ENCODE data around the gene KLRK1.

DNA sequence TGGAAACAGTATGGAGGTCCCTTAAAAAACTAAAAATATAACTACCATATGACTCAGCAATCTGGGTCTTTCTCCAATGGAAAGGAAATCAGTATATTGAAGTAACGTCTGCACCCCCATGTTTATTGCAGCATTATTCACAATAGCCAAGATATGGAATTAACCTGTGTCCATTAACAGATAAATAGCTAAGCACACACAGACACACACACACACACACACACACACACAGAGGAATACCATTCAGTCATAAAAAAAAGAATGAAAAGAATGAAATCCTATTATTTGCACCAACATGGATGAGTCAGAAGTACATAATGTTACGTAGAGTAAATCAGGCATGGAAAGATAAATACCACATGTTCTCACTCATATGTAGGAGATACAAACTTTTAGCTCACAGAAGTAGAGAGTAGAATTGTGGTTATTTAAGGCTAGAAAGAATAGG is 4.7 kb downstream of the KLRK1 start:
- TF ChIP-seq, protein P1, sequence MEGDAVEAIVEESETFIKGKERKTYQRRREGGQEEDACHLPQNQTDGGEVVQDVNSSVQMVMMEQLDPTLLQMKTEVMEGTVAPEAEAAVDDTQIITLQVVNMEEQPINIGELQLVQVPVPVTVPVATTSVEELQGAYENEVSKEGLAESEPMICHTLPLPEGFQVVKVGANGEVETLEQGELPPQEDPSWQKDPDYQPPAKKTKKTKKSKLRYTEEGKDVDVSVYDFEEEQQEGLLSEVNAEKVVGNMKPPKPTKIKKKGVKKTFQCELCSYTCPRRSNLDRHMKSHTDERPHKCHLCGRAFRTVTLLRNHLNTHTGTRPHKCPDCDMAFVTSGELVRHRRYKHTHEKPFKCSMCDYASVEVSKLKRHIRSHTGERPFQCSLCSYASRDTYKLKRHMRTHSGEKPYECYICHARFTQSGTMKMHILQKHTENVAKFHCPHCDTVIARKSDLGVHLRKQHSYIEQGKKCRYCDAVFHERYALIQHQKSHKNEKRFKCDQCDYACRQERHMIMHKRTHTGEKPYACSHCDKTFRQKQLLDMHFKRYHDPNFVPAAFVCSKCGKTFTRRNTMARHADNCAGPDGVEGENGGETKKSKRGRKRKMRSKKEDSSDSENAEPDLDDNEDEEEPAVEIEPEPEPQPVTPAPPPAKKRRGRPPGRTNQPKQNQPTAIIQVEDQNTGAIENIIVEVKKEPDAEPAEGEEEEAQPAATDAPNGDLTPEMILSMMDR (conservative IDR thresholded peaks at IDR 0.05; ENCODE audit: low read depth, low read length) = no peak
- no peak for TF ChIP-seq POLR2A (IDR thresholded peaks at IDR 0.05; ENCODE audit: low read depth, low read length)
- TF ChIP-seq CHD1 (IDR thresholded peaks at IDR 0.05; ENCODE audit: low read depth, low read length) = no peak
- TF ChIP-seq RAD21 (IDR thresholded peaks at IDR 0.05; ENCODE audit: low read length) = no peak
- no peak for TF ChIP-seq MAZ (IDR thresholded peaks at IDR 0.05; ENCODE audit: borderline replicate concordance, low read depth, low read length)
- TF ChIP-seq NFE2L2 (IDR thresholded peaks at IDR 0.05; ENCODE audit: low read depth, low read length) = peak; percentile 40; the same call in 1 of the 2 replicates
- TF ChIP-seq FOS (IDR thresholded peaks at IDR 0.05; ENCODE audit: low read depth, low read length) = no peak
- no peak for TF ChIP-seq RFX5 (IDR thresholded peaks at IDR 0.05; ENCODE audit: low read depth, low read length)
- TF ChIP-seq, protein P2, sequence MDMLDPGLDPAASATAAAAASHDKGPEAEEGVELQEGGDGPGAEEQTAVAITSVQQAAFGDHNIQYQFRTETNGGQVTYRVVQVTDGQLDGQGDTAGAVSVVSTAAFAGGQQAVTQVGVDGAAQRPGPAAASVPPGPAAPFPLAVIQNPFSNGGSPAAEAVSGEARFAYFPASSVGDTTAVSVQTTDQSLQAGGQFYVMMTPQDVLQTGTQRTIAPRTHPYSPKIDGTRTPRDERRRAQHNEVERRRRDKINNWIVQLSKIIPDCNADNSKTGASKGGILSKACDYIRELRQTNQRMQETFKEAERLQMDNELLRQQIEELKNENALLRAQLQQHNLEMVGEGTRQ (IDR thresholded peaks at IDR 0.05; ENCODE audit: low read depth, low read length) = no peak
- no peak for TF ChIP-seq SMC3 (IDR thresholded peaks at IDR 0.05; ENCODE audit: low read depth, low read length)
